Suppressor macrophage treated with lipopolysaccharide for 4 hours (primary cell): ENCODE measurements around the gene HSP90AB1.

Source experiments
- DNase-seq: peaks from one replicate; pipeline ENCODE4 v3.0.0-alpha.2; 2020

The HSP90AB1 gene

DNA sequence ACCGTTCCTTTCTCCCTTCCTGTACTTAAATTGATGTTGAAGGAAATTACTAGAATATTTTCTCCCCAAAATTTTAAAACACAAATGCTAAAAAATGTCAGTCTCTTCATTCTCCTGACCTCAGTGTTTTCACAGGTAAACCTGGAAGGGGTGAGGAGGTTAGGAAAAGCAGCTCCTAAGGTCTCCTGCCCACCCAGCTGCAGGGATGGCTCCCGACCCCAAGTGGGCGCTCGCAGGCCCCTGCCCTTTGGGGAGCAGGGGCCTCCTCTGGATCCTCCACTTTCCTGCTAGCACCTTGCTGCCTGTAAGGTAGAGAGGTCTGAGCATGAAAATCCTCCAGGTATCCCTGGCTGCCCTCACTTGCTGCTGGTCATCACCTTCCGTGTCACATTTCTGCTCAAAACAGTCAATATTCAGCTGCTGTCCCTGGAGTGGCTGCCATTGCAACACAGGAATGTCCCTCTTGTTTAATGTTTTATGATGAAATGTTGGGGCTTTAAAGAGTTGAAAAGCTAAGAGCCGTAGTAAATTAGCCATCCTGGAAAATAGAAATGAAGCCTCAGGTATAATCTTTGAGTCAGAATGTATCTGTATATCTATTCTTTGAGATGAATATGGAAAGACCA, 10.9 kb upstream of the HSP90AB1 start:
- no peak for DNase-seq

DNA sequence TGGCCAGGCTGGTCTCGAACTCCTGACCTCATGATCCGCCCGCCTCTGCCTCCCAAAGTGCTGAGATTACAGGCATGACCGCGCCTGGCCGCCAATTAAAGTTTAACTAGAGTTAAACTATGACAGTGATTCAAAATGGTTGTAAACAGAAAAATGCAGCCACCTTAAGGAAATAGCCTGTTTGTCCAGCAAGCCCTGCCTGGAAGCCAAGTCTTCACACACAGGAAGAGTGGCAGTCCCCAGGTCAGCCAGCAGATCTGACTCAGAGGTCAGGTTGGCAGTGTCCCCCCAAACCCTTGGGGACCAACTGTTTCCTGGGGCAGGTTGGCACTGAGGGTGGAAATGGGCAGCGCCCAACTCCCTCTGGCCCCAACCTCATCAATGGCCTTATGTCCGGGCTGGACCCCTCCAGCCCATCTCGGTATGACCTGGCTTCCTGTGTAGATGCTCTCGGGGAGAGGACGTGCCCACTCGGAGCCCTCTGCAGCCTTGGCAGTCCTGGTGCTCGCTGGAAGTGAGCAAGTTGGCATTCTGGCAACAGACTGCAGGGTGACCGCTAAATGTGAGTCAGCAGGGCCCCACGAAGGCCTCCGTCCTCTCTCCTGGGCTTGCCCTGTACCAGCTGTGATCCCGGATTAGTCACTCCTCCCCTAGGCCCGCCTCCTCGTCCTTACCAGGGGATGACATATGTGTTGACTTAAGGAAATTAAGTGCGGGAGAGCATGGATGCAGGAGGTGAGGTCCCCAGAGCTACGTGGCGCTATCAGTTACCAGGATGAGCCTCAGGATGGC, 9.7 kb upstream of the HSP90AB1 start:
- DNase-seq, result peak; percentile 96

DNA sequence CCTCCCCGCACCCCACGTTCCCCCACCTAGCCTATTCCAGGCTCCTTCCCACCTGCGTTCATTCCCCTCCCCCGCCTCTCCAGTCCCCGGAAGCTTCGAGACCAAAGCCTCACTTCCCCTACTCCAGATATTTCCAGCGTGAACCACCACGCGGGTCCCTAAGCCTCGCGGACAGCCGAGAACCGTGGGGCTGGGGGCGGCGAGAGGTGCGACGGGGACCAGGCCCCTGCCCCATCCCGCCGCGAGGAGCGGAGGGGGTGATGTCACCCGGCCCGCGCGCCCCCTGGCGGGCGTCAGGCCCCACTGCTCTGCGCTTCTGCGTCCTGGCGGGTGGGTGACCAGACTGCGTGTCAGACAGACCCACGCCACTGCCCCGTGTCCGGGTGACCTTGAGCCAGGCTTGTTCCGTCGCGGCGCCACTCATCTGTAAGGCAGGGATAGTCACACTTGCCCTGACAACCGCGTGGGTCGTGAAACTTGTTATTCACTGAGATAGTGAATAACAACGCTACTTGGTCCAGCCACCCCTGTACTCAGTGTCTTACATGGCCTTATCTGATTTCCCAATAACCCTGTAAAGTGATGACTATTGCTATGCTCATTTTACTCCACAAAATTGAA, 9.0 kb upstream of the HSP90AB1 start:
- DNase-seq, result peak; percentile 89

DNA sequence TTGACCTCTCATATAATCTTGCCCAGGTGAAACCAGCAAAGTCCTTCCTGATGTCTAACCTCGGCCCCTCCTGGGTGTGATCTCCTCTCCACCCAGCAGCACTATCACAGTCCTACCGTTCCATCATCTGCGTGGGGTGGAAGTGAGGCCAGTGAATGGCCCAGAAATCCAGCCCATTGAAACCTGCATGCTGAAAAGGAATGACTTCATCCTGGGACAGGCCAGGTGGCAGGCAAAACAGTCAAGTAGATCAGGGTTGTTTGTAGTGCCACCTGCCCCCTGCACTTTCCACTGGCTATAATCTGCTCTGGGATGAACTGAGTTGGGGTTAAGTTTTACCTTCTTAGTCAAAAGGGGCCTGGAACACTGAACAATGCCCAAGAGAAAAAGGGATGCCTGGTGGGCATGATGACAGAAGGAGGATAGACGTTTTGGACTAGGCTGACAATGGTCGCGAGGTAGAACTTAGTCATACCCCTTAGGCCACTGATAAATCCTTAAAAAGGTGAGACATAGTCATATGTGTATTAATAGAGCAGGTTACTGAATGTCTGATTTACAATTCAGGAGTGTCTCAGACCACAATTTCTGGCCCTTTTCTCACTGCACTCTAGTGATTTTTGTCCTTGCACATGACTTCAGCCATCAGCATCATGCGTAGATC, 8.1 kb upstream of the HSP90AB1 start:
- no peak for DNase-seq

DNA sequence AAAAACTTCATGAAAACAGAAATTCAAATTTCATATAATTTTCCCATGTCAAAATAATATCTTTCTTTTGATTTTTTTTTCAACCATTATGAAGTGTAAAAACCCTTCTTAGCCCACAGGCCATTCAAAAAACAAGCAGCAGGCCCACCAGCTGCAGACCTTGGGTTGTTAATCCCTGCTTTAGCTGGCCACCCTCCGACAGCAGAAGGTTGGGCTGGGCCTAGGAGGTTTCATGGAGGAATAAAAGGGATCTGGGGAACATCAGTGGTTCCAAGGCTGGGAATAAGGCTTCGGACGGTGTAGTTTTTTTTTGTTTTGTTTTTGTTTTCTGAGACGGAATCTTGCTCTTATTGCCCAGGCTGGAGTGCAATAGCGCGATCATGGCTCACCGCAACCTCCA, 3.6 kb upstream of the HSP90AB1 start:
- DNase-seq, result no peak

DNA sequence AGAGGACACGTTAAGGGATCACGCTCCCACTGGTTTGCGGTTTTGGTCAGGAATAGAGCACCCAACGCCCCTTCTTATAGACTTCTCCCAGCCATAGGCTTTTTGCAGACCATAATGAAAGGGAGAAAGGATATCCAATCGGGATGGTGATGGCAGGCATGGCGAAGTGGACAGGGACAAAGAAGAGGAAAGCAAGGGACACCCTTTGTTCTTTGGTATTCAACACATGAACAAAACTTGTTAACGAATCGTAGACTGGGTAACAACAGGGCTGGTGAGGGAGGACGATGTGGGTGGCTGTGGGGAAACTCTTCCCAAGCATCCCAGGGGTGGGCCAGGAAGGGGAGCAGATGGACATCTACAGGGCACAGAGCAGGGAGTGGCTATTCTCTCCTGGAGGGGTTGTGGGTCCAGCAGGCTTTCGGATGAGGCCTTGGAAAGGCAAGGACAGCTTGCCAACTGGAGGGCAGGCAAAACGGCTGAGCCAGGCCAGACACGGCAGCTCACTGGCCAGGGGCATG, 1.4 kb upstream of the HSP90AB1 start:
- no peak for DNase-seq

DNA sequence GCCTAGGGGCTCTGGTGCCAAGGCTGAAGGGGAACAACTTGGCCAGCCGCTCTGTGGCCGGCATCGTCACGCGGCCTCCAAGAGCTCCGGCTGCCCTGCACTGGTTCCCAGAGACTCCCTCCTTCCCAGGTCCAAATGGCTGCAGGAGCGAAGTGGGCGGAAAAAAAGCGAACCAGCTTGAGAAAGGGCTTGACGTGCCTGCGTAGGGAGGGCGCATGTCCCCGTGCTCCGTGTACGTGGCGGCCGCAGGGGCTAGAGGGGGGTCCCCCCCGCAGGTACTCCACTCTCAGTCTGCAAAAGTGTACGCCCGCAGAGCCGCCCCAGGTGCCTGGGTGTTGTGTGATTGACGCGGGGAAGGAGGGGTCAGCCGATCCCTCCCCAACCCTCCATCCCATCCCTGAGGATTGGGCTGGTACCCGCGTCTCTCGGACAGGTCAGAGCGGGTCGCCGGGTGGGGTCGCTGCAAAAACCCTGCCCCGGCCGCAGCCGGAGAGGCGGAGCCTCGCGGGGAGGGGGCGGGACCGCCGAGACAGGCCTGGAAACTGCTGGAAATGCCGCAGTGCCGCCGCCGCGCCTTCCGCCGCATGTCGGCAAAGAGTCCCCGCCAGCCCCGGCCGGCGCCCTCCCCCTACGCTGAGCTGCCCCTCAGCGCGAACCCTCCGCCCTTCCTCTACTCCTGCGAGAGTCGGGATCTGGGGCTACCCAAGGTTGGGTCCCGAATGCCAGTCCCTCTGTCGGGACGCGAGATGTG, 814 bp upstream of the HSP90AB1 start:
- peak; percentile 74 for DNase-seq

DNA sequence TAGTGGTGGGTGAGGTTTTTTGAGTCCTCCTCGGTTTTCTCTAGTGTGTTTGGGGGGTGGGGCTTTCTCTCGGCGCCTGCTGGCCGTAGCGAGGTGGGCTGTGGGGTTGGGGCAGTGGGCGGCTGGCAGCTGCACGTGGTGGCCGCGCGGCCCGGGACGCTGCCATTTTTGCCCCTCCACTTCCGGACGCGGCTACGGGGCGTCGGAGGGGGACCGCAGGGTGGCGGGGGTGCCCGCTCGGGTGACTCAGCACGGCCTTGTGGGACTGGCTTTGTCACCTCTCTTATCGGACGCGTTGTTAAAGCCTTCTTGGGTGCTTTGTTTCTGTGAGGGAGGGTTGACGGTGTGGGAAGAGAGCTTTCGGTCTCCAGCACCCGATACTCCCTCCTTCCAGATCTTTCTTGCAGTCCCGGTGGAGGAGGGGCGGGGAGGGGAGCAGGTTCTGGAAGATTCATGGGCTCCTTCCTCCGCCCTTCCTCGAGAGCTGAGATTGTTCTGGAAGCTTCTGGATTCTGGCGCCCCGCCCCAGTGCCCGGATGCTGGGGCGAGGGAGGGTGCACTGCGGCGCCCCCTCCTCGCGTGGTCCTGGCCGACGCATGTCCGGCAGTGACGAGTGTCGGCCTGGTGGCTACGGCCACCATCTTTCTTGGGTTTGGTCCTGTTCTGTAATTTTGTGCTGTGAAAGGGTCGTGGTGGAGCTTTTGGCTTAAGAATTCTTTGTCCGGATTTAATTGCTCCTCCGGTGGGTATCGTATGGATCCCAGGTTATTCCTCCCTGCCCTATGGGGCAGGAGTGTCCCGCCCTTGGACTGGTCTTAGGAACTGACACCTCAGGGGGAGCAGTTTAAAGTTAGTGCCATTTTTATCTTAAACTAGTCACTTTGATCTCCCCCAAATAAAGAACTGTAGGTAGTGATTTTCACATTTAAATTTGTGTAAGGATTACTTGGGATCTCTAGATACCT, 719 bp downstream of the HSP90AB1 start:
- peak; percentile 82 for DNase-seq

DNA sequence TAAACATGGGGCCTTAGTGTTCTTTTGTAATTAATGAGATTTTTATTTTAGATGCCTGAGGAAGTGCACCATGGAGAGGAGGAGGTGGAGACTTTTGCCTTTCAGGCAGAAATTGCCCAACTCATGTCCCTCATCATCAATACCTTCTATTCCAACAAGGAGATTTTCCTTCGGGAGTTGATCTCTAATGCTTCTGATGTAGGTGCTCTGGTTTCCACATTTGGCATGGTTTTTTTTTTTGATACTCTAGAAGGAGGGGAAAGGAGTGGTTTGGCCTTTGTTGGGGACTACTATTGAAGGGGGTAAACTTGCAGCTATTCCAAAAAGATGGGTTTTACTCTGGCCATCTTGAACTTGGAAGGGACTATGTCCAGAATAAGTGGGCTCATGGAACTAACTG, 1.7 kb downstream of the HSP90AB1 start:
- no peak for DNase-seq

DNA sequence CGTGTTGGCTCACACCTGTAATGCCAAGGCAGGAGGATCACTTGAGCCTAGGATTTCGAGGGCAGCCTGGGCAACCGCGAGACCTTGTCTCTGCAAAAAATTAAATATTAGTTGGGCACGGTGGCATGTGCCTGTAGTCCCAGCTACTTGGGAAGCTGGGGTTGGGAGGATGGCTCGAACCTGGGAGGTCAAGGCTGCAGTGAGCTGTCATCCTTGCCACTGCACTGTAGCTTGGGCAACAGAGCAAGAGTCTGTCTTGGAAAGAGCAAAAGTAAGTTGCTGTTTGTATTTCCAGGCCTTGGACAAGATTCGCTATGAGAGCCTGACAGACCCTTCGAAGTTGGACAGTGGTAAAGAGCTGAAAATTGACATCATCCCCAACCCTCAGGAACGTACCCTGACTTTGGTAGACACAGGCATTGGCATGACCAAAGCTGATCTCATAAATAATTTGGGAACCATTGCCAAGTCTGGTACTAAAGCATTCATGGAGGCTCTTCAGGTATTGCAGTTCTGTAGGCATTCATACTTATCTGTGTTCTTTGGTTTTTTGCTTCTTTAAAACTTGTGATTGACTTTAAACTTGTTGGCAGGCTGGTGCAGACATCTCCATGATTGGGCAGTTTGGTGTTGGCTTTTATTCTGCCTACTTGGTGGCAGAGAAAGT, 2.3 kb downstream of the HSP90AB1 start:
- DNase-seq, result no peak

DNA sequence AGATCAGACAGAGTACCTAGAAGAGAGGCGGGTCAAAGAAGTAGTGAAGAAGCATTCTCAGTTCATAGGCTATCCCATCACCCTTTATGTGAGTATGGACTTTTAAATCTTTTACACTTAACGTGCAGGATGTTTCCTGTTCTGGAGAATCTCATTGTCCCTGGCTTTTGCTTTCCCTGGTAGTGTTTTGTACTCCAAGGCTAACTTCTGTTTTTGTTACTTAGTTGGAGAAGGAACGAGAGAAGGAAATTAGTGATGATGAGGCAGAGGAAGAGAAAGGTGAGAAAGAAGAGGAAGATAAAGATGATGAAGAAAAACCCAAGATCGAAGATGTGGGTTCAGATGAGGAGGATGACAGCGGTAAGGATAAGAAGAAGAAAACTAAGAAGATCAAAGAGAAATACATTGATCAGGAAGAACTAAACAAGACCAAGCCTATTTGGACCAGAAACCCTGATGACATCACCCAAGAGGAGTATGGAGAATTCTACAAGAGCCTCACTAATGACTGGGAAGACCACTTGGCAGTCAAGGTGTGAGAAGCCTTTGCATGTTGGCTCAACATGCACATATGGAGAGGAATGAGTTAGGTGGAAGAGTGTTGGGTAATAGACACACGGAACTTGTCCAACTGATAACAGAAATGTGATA, 3.3 kb downstream of the HSP90AB1 start:
- DNase-seq, result no peak

DNA sequence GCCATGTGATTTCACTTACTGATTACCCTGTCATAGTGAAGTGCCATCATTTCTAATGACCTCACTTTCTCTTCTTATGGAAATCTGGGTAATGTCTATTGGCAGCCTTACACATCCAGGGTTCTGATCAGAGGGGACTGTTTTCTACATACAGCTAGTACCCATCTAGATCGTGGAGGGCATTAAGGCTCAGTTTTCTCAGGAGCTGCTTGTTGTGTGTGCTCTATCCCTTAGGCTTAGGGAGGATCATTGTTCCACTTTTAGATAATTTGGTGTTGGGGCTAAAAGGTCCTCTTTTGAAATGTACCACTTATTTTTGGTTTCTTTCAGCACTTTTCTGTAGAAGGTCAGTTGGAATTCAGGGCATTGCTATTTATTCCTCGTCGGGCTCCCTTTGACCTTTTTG, 3.8 kb downstream of the HSP90AB1 start:
- no peak for DNase-seq

DNA sequence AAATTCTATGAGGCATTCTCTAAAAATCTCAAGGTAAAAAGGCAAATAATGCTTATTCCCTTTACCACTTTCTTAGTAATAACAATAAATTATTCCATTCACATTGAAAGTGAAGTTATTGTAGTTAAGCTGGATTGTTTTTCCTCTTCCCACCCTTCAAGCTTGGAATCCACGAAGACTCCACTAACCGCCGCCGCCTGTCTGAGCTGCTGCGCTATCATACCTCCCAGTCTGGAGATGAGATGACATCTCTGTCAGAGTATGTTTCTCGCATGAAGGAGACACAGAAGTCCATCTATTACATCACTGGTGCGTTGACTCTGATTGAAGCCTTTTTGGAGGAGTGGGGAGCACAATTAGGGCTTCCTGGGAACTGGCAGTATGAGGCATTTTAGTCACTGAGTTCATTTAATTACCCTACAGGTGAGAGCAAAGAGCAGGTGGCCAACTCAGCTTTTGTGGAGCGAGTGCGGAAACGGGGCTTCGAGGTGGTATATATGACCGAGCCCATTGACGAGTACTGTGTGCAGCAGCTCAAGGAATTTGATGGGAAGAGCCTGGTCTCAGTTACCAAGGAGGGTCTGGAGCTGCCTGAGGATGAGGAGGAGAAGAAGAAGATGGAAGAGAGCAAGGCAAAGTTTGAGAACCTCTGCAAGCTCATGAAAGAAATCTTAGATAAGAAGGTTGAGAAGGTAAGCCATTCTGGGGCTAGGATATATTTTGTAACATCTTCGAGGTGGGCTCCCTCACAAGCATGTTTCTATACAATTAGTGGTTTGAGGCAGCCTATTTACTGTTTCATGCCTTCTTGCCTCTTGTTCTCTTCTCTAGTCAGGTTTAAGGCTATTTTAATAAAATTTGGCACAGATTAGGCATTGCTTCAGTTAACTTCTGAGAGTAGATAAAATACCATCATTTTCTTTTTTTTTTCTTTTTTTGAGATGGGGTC, 4.9 kb downstream of the HSP90AB1 start:
- DNase-seq, result no peak

DNA sequence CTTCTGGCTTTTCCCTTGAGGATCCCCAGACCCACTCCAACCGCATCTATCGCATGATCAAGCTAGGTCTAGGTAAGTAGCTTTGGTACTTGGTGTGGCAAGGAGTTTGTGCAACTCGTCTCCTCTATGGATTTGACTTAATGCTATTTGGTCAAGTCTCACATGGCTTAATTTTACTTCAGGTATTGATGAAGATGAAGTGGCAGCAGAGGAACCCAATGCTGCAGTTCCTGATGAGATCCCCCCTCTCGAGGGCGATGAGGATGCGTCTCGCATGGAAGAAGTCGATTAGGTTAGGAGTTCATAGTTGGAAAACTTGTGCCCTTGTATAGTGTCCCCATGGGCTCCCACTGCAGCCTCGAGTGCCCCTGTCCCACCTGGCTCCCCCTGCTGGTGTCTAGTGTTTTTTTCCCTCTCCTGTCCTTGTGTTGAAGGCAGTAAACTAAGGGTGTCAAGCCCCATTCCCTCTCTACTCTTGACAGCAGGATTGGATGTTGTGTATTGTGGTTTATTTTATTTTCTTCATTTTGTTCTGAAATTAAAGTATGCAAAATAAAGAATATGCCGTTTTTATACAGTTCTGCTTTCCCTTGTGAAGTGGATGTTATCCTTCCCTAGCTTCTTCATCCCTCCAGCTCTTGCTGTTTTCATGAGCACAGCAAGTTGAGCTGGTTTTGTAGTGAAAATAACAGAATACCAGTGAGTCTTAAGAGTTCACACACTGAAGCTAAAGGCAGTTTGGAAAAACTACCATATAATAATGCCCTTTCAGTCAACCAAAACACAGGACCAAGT, 6.6 kb downstream of the HSP90AB1 start:
- DNase-seq, result peak; percentile 61

DNA sequence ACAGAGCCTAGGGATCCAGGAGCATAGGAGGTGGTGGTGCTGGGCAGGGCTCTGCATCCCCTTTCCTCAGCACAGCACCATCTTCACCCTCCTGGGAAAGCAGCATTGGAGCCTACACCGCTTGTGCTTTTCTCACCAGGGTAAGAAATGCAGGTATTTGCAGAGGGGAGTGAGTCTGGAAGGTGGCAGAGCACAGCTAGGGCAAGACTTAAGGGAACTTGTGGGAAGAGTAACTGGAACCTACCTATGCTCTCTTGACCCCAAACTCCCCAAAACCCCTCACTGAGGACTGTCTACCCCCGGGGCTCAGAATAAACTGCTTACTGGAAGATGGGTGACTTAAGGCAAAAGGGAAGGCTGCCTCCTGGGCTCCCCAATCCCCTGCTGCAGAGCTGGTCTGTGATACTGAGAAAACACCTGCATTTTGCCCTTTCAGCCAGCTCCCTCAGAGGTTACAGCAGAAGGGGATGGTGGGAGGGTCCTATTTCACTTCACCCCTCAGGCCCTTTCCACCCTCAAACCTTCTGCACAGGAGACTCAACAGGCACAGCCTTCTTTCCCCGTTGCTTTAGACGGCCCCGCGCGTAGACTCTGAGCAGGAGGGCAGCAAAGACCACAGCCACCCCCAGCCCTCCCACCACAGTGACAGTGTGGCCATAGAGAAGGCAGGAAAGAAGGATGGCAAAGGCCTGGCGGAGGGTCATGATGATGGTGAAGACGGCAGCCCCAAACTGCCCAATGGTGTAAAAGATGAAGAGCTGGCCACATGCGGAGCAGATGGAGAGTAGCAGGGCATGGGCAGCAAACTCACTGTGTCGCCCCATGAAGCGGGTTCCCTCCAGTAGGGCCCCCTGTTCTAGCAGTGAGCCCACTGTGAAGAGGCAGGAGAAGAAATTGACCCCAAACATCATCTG, 7.5 kb downstream of the HSP90AB1 start:
- no peak for DNase-seq

DNA sequence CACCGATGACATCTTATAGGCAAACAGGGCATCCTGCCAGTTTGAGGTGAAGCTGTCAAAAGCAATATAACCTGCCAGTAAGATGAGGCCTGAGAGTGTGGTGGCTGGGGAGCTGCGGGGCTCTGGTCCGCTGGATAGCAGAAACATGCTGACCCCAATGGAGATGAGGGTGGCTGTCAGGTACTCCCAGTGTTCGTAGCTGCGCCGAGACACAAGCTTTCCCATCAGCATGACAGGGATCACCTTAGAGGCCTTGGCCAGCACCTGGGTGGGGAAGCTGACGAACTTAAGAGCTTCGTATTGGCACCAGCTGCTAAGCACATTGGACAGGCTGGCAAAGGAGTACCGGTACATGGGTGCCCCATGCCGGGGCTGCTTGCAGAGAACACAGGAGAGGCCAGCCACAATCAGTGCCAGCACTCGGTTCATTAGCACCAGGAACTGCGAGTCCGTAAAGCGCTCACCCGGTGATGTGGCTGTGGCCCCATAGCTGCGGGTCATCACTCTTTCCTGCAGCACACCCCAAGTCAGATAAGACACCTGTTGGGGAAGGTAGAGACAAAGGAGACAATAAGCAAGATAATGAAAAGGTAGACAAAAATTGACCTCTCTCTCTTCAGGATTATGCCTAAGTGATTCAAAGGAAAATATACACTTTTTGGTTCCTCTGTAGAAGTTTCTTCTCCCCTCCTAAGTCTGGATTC, 8.4 kb downstream of the HSP90AB1 start:
- no peak for DNase-seq
